Astrocyte of the spinal cord (primary cell): ENCODE data around the gene PHF3.

Experiments used
- DNase-seq: peaks from one replicate; pipeline ENCODE4 v3.0.0; 2011; ENCODE audit warnings: low read depth, low spot score
- H3K4me3 ChIP-seq: 2 replicates; pipeline ENCODE4 v1.5.1; 2011; ENCODE audit warnings: low read depth, mild to moderate bottlenecking, low read length, moderate library complexity
- CTCF ChIP-seq: IDR thresholded peaks from 2 replicates; pipeline ENCODE4 v1.5.1; 2012; ENCODE audit warnings: low read depth, mild to moderate bottlenecking, low read length, inconsistent platforms
- in situ Hi-C: cut with HindIII; loops from 2 replicates; pipeline ENCODE4 v1.10.0; 2017; ENCODE audit warnings: low sequenced_read_pairs

The PHF3 gene

DNA sequence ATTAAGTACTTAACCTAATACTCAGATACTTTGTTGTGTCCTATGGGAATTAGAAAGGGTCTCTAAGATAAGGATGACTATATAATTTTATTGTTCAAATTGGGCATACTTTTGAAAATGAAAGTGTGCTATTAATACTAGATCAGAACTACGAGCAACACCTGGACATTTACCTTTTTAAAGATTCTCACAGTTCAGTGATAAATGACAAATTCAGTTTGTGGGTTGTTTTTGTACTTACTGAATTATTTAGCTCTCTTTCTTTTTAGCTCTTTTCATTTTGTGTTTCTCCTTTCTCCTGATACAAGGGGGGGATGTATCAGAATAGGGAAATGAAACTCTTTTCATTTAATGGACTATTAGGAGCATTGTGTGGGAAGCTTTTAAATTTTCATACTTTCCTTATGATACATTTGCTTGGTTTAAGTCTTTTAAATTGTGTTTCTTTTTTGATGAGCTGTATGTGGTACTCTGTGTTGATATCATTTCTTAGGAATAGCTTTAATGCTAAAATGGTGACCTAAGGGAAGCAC is 47.5 kb downstream of the PHF3 start:
- TF ChIP-seq CTCF: no peak
- H3K4me3 ChIP-seq: no peak overlapping the region
- in situ Hi-C loops: no loop called here
- DNase-seq: no peak

DNA sequence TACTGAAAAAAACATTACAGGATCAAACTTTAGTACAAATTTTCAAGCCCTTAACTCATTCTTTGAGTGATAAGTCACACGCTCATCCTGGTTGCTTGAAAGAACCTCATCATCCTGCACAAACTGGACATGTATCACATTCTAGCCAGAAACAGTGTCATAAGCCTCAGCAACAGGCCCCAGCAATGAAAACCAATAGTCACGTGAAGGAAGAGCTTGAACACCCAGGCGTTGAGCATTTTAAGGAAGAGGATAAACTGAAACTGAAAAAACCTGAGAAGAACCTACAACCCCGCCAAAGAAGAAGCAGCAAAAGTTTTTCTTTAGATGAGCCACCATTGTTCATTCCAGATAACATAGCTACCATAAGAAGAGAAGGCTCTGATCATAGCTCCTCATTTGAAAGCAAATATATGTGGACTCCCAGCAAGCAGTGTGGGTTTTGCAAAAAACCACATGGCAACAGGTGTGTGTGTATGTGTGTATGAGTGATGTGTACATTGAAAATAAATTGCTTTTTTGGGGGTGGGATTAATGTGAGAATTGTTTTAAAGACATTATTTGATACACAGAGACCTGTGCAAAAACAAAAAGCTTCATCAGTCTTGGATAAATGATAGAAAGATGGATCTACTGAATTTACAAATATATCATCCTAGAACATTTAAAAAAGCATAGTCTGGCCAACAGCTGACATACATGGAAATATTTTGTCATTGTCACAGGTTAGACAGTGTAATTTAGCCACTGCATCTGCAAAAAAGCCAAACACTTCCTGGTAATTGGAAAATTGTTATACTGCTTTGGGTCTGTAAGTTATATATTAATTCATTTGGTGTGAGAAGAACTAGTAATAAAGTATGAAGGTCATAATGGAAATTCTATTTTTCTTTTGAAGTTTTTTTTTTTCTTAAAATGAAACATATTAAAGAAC is 50.1 kb downstream of the PHF3 start:
- in situ Hi-C loops: no loop called here
- H3K4me3 ChIP-seq: no peak overlapping the region
- DNase-seq: no peak
- no peak for TF ChIP-seq CTCF

- DNase-seq: peak; percentile 7
- H3K4me3 ChIP-seq: no peak overlapping the region
- TF ChIP-seq CTCF: no peak
- in situ Hi-C loops: no loop called here
These were observed 53.8 kb downstream of the PHF3 start for GRCh38 chr6:63689421-63689820.

DNA sequence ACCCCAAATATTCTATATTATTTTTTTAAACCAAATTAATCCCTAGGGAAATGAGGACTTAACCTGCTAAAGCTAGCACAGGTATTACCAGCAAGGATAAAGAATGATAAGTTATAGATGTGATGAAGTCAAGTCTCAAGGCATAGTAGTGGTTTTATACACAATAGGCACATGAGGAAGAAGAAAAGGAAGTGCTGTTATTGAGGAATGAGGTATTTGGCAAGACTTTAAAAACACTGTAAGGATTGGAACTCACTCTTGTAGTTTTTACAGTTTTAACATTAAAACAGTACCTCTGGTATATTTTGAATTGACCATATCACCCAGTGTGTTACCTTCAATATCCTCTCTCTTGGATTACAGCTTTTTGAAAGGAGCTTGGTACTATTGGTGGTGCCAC is 54.6 kb downstream of the PHF3 start:
- in situ Hi-C loops: no loop called here
- no peak for DNase-seq
- TF ChIP-seq CTCF: no peak
- H3K4me3 ChIP-seq: no peak overlapping the region

- no peak for DNase-seq
- in situ Hi-C loops: no loop called here
- no peak overlapping the region for H3K4me3 ChIP-seq
- no peak for TF ChIP-seq CTCF
These were observed 70.1 kb downstream of the PHF3 start for GRCh38 chr6:63705707-63706106.

- TF ChIP-seq CTCF: no peak
- in situ Hi-C loops: no loop called here
- no peak overlapping the region for H3K4me3 ChIP-seq
- DNase-seq: no peak
These were observed 71.0 kb downstream of the PHF3 start for GRCh38 chr6:63706630-63707029.
